Activated CD4-positive, alpha-beta T cell treated with anti-CD3 and anti-CD28 coated beads, Interleukin-2, amount 10 ng/mL, durations not matched to agents 24 days and 14 days (primary cell): ENCODE results near the gene GOLT1A. TPM values are rescaled to one million over a fixed set of nuclear protein-coding genes. Genes with fewer than 3 reads are reported as not detected.
"Not testable (repeated sequence)": the region's sequence is repeated elsewhere in the genome, so short reads cannot be mapped to it uniquely, and the experiment has no call there.

Experiments used
- DNase-seq: peaks from one replicate; pipeline ENCODE4 v3.0.0; 2022
- H3K27ac Mint-ChIP-seq: one replicate; pipeline ENCODE4 v1.8.0; 2022; ENCODE audit warnings: mild to moderate bottlenecking, mixed read lengths
- H3K27me3 Mint-ChIP-seq: one replicate; pipeline ENCODE4 v1.8.0; 2022; ENCODE audit warnings: mixed read lengths
- H3K36me3 Mint-ChIP-seq: one replicate; pipeline ENCODE4 v1.8.0; 2022; ENCODE audit warnings: low read depth, mild to moderate bottlenecking, mixed read lengths
- H3K4me1 Mint-ChIP-seq: one replicate; pipeline ENCODE4 v1.8.0; 2021; ENCODE audit warnings: mixed read lengths
- H3K4me3 Mint-ChIP-seq: one replicate; pipeline ENCODE4 v1.8.0; 2022; ENCODE audit warnings: mild to moderate bottlenecking, moderate library complexity, mixed read lengths
- H3K9me3 Mint-ChIP-seq: one replicate; pipeline ENCODE4 v1.8.0; 2021; ENCODE audit warnings: mixed read lengths
- intact Hi-C: fragments of 100-400 bp; cut with micrococcal nuclease; formaldehyde crosslinking; loops from one replicate; pipeline ENCODE4 v1.15.1; 2023
- total RNA-seq: library from RNA; stranded (reverse); gene quantifications from 2 replicates; pipeline ENCODE4 v1.2.3, GENCODE V29; 2022

The GOLT1A gene
- total RNA-seq, 1 donor from 2014 or later = not detected

GRCh38 chr1:204237515-204237914 is 23.7 kb upstream of the GOLT1A start:
- H3K4me3 Mint-ChIP-seq, H3K27me3 Mint-ChIP-seq, H3K4me1 Mint-ChIP-seq, H3K27ac Mint-ChIP-seq, intact Hi-C loops, DNase-seq, H3K9me3 Mint-ChIP-seq, H3K36me3 Mint-ChIP-seq: not testable (repeated sequence)

GRCh38 chr1:204232526-204232925 is 18.7 kb upstream of the GOLT1A start:
- no peaks in the 10 kb centered on the region for H3K36me3 Mint-ChIP-seq

GRCh38 chr1:204230211-204230610 is 16.4 kb upstream of the GOLT1A start:
- Mint-ChIP-seq H3K4me3 (no peak overlapping the region), H3K27me3 (no peaks in the 10 kb centered on the region)
- intact Hi-C loops = no loop called here

More at GRCh38 chr1:204232526-204232925, 18.7 kb upstream of the GOLT1A start:
- Mint-ChIP-seq H3K4me3 (no peak overlapping the region), H3K9me3 (no peaks in the 10 kb centered on the region), H3K4me1 (no peaks in the 10 kb centered on the region), H3K27ac (no peak overlapping the region), H3K27me3 (peaks cover 3% of the 10 kb centered on the region)
- no peak for DNase-seq
- intact Hi-C loops = no loop called here

GRCh38 chr1:204228896-204229295 is 15.1 kb upstream of the GOLT1A start:
- no peaks in the 10 kb centered on the region for H3K36me3 Mint-ChIP-seq
- no peak overlapping the region for H3K27ac Mint-ChIP-seq
- intact Hi-C loops = no loop called here
- H3K4me1 Mint-ChIP-seq = no peaks in the 10 kb centered on the region
- no peaks in the 10 kb centered on the region for H3K9me3 Mint-ChIP-seq
- H3K27me3 Mint-ChIP-seq = no peaks in the 10 kb centered on the region
- no peak overlapping the region for H3K4me3 Mint-ChIP-seq
- DNase-seq = no peak

More at GRCh38 chr1:204230211-204230610, 16.4 kb upstream of the GOLT1A start:
- H3K36me3 Mint-ChIP-seq = no peaks in the 10 kb centered on the region
- no peak for DNase-seq
- no peak overlapping the region for H3K27ac Mint-ChIP-seq
- no peaks in the 10 kb centered on the region for H3K4me1 Mint-ChIP-seq
- no peaks in the 10 kb centered on the region for H3K9me3 Mint-ChIP-seq

GRCh38 chr1:204227996-204228785 is 14.4 kb upstream of the GOLT1A start:
- H3K9me3 Mint-ChIP-seq = no peaks in the 10 kb centered on the region
- DNase-seq = no peak
- no peaks in the 10 kb centered on the region for H3K27me3 Mint-ChIP-seq
- no peaks in the 10 kb centered on the region for H3K36me3 Mint-ChIP-seq
- no peak overlapping the region for H3K4me3 Mint-ChIP-seq
- no peak overlapping the region for H3K27ac Mint-ChIP-seq
- H3K4me1 Mint-ChIP-seq = no peaks in the 10 kb centered on the region
- intact Hi-C loops = no loop called here

GRCh38 chr1:204227351-204227750 is 13.6 kb upstream of the GOLT1A start:
- Mint-ChIP-seq H3K36me3 (no peaks in the 10 kb centered on the region), H3K27me3 (no peaks in the 10 kb centered on the region), H3K4me3 (no peak overlapping the region), H3K9me3 (no peaks in the 10 kb centered on the region), H3K27ac (no peak overlapping the region), H3K4me1 (no peaks in the 10 kb centered on the region)
- no peak for DNase-seq
- intact Hi-C loops = no loop called here

GRCh38 chr1:204225841-204226735 is 12.3 kb upstream of the GOLT1A start:
- no peaks in the 10 kb centered on the region for H3K9me3 Mint-ChIP-seq
- no peaks in the 10 kb centered on the region for H3K36me3 Mint-ChIP-seq
- intact Hi-C loops = no loop called here
- no peaks in the 10 kb centered on the region for H3K27me3 Mint-ChIP-seq
- H3K27ac Mint-ChIP-seq = no peak overlapping the region
- no peaks in the 10 kb centered on the region for H3K4me1 Mint-ChIP-seq
- no peak overlapping the region for H3K4me3 Mint-ChIP-seq
- no peak for DNase-seq

- H3K36me3 Mint-ChIP-seq = no peaks in the 10 kb centered on the region
- no peaks in the 10 kb centered on the region for H3K4me1 Mint-ChIP-seq
- intact Hi-C loops = no loop called here
- H3K4me3 Mint-ChIP-seq = no peak overlapping the region
- H3K27me3 Mint-ChIP-seq = no peaks in the 10 kb centered on the region
- DNase-seq = no peak
- no peak overlapping the region for H3K27ac Mint-ChIP-seq
- no peaks in the 10 kb centered on the region for H3K9me3 Mint-ChIP-seq
Observed at GRCh38 chr1:204224655-204225054, 10.9 kb upstream of the GOLT1A start.

- no peaks in the 10 kb centered on the region for H3K36me3 Mint-ChIP-seq
- H3K4me3 Mint-ChIP-seq = no peak overlapping the region
- no peaks in the 10 kb centered on the region for H3K4me1 Mint-ChIP-seq
- H3K27ac Mint-ChIP-seq = no peak overlapping the region
- intact Hi-C loops = no loop called here
- H3K9me3 Mint-ChIP-seq = no peaks in the 10 kb centered on the region
- no peaks in the 10 kb centered on the region for H3K27me3 Mint-ChIP-seq
- DNase-seq = no peak
Observed at GRCh38 chr1:204223129-204223860, 9.5 kb upstream of the GOLT1A start.

- no peak overlapping the region for H3K4me3 Mint-ChIP-seq
- H3K27ac Mint-ChIP-seq = no peak overlapping the region
Observed at GRCh38 chr1:204222764-204223055, 8.9 kb upstream of the GOLT1A start.

GRCh38 chr1:204222006-204222763 is 8.4 kb upstream of the GOLT1A start:
- Mint-ChIP-seq H3K4me1 (no peaks in the 10 kb centered on the region), H3K36me3 (no peaks in the 10 kb centered on the region), H3K9me3 (no peaks in the 10 kb centered on the region), H3K4me3 (no peak overlapping the region), H3K27me3 (no peaks in the 10 kb centered on the region), H3K27ac (no peak overlapping the region)
- no peak for DNase-seq
- intact Hi-C loops = no loop called here

More at GRCh38 chr1:204222764-204223055, 8.9 kb upstream of the GOLT1A start:
- Mint-ChIP-seq H3K27me3 (no peaks in the 10 kb centered on the region), H3K9me3 (no peaks in the 10 kb centered on the region), H3K36me3 (no peaks in the 10 kb centered on the region), H3K4me1 (no peaks in the 10 kb centered on the region)
- no peak for DNase-seq
- intact Hi-C loops = no loop called here

GRCh38 chr1:204221271-204221670 is 7.5 kb upstream of the GOLT1A start:
- DNase-seq = no peak
- Mint-ChIP-seq H3K4me1 (no peaks in the 10 kb centered on the region), H3K36me3 (no peaks in the 10 kb centered on the region), H3K27ac (no peak overlapping the region), H3K9me3 (no peaks in the 10 kb centered on the region), H3K27me3 (no peaks in the 10 kb centered on the region), H3K4me3 (no peak overlapping the region)
- intact Hi-C loops = no loop called here

- H3K27ac Mint-ChIP-seq = no peak overlapping the region
- no peaks in the 10 kb centered on the region for H3K36me3 Mint-ChIP-seq
- intact Hi-C loops = no loop called here
Observed at GRCh38 chr1:204219971-204220616, 6.3 kb upstream of the GOLT1A start.

More at GRCh38 chr1:204219971-204220616, 6.3 kb upstream of the GOLT1A start:
- Mint-ChIP-seq H3K9me3 (no peaks in the 10 kb centered on the region), H3K4me3 (no peak overlapping the region), H3K27me3 (peaks cover 2% of the 10 kb centered on the region), H3K4me1 (no peaks in the 10 kb centered on the region)
- DNase-seq = no peak
